ENCODE results near the gene HM13. TPM values are rescaled to one million over a fixed set of nuclear protein-coding genes. Genes with fewer than 3 reads are reported as not detected.

The HM13 gene
- total and polyA plus RNA-seq, 2 of the 4 experiments (the other 2 are of a cell fraction) = 53.2 to 203 TPM

DNA sequence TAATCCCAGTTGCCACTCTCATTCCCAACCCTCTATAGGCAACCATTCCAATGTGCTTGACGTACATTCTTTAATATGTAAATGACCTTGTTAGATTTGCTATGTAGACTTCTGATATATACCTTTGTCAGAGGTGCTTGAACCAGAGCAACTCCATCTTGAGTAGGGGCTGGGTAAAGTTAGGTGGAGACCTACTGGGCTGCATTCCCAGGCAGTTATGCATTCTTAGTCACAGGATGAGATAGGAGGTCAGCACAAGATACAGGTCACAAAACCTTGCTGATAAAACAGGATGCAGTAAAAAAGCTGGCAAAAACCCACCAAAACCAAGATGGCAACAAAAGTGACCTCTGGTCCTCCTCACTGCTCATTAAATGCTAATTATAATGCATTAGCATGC lies 8.3 kb upstream of the HM13 start:
- H2BK20ac ChIP-seq (ENCODE audit: low read depth, low read length) = no peak overlapping the region
- ChIA-PET POLR2A (ENCODE audit: unreplicated experiment) (no interaction called here), CTCF (interaction anchor here (1.0 kb wide), 1 partner anchor 45 kb away, joined by 5 read pairs; no protein-coding TSS in a partner anchor)
- no peaks in the 10 kb centered on the region for H3K4me1 ChIP-seq (ENCODE audit: control insufficient read depth, insufficient read depth, low read length)
- no peak overlapping the region for H4K91ac ChIP-seq (ENCODE audit: insufficient read depth, low read depth, low read length)
- no CpG with 5 or more reads among the region's 1 CpG for WGBS, 2 experiments (ENCODE audit: extremely low coverage in 2 of 2, insufficient read length in 1 of 2)
- no peak overlapping the region for H3K4me2 ChIP-seq (ENCODE audit: low read depth, low read length)
- H3K27ac ChIP-seq (ENCODE audit: insufficient read depth, low read length) = no peak overlapping the region
- DNase-seq = no peak
- H3K79me1 ChIP-seq (ENCODE audit: low read depth in 1 of 2, low read length in 2 of 2) = no peaks in the 10 kb centered on the region
- no peaks in the 10 kb centered on the region for H3K36me3 ChIP-seq (ENCODE audit: control insufficient read depth, insufficient read depth, low read length)
- no peak overlapping the region for H2AK9ac ChIP-seq (replicated peaks; ENCODE audit: low read depth, low read length, poor library complexity)
- H2BK120ac ChIP-seq (ENCODE audit: low read depth, low read length) = no peak overlapping the region
- dilution Hi-C loops (cut with HindIII; ENCODE audit: low sequenced_read_pairs, unreplicated experiment) = no loop called here
- TF ChIP-seq MAZ (IDR thresholded peaks at IDR 0.05; ENCODE audit: borderline replicate concordance, low read depth, low read length) (no peak), BHLHE40 (IDR thresholded peaks at IDR 0.05; ENCODE audit: low read depth, low read length) (no peak), RCOR1 (IDR thresholded peaks at IDR 0.05; ENCODE audit: insufficient replicate concordance, low read length) (no peak), FOS (IDR thresholded peaks at IDR 0.05; ENCODE audit: low read depth, low read length) (no peak), POLR2A (IDR thresholded peaks at IDR 0.05; ENCODE audit: low read depth, low read length) (no peak), SMC3 (IDR thresholded peaks at IDR 0.05; ENCODE audit: low read depth, low read length) (no peak), MAFK (IDR thresholded peaks at IDR 0.05; ENCODE audit: low read depth, low read length) (no peak), MXI1 (IDR thresholded peaks at IDR 0.05; ENCODE audit: borderline replicate concordance, low read depth, low read length) (no peak), RAD21 (IDR thresholded peaks at IDR 0.05; ENCODE audit: low read length) (no peak), CHD1 (IDR thresholded peaks at IDR 0.05; ENCODE audit: low read depth, low read length) (no peak), CEBPB (IDR thresholded peaks at IDR 0.05; ENCODE audit: low read depth, low read length) (no peak)
- TF ChIP-seq, protein P1, sequence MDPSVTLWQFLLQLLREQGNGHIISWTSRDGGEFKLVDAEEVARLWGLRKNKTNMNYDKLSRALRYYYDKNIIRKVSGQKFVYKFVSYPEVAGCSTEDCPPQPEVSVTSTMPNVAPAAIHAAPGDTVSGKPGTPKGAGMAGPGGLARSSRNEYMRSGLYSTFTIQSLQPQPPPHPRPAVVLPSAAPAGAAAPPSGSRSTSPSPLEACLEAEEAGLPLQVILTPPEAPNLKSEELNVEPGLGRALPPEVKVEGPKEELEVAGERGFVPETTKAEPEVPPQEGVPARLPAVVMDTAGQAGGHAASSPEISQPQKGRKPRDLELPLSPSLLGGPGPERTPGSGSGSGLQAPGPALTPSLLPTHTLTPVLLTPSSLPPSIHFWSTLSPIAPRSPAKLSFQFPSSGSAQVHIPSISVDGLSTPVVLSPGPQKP (IDR thresholded peaks at IDR 0.05; ENCODE audit: borderline replicate concordance, low read depth, low read length) = no peak
- TF ChIP-seq, protein P2, sequence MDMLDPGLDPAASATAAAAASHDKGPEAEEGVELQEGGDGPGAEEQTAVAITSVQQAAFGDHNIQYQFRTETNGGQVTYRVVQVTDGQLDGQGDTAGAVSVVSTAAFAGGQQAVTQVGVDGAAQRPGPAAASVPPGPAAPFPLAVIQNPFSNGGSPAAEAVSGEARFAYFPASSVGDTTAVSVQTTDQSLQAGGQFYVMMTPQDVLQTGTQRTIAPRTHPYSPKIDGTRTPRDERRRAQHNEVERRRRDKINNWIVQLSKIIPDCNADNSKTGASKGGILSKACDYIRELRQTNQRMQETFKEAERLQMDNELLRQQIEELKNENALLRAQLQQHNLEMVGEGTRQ (IDR thresholded peaks at IDR 0.05; ENCODE audit: low read depth, low read length) = no peak
- no peaks in the 10 kb centered on the region for H3K27me3 ChIP-seq (ENCODE audit: control insufficient read depth, insufficient read depth, low read length)
- no peaks in the 10 kb centered on the region for H4K20me1 ChIP-seq (ENCODE audit: insufficient read depth, low read length)
- H3K18ac ChIP-seq (ENCODE audit: low read depth, low read length) = no peak overlapping the region
- H3K56ac ChIP-seq (ENCODE audit: extremely low read depth, insufficient read depth, low read length) = no peak overlapping the region
- peaks cover 3% of the 10 kb centered on the region; the same call in 1 of the 2 replicates for H3K9me3 ChIP-seq (ENCODE audit: control insufficient read depth, insufficient read depth, low read length)
- no peak overlapping the region for H3K4ac ChIP-seq (ENCODE audit: low read depth, low read length)
- H2AFZ ChIP-seq (replicated peaks; ENCODE audit: low read length, poor library complexity) = no peak overlapping the region
- ATAC-seq (ENCODE audit: low read depth) = no peak
- no peak overlapping the region for H4K8ac ChIP-seq (ENCODE audit: low read depth in 2 of 2, low read length in 2 of 2)
- H3K23ac ChIP-seq (ENCODE audit: low read depth, low read length) = no peak overlapping the region
- H3K14ac ChIP-seq (replicated peaks; ENCODE audit: low read depth, low read length) = no peak overlapping the region
- H4K5ac ChIP-seq (ENCODE audit: low read depth, low read length) = no peak overlapping the region
- in situ Hi-C loops (cut with MboI; ENCODE audit: low sequenced_read_pairs) = no loop called here
- no peak overlapping the region for H2BK15ac ChIP-seq (ENCODE audit: low read depth, low read length)
- H3K4me3 ChIP-seq (ENCODE audit: insufficient read depth, low read depth, low read length) = no peak overlapping the region
- no TSS peak for BruUV-seq (replicated peaks)
- intact Hi-C loops (cut with micrococcal nuclease) = no loop called here
- H3K9ac ChIP-seq (ENCODE audit: low read depth, low read length) = no peak overlapping the region
- H2BK5ac ChIP-seq (ENCODE audit: low read depth, low read length, poor library complexity, severe bottlenecking) = no peak overlapping the region
- H3K9me1 ChIP-seq (ENCODE audit: insufficient read depth, low read length) = no peaks in the 10 kb centered on the region
- H2AK5ac ChIP-seq (ENCODE audit: low read depth, low read length) = no peak overlapping the region

Measured in IMR-90 (cell line).